Fibroblast of skin of back (primary cell): ENCODE data around the gene CC2D1B.

Experiments used
- DNase-seq: peaks from one replicate; pipeline ENCODE4 v3.0.0-alpha.2; 2013

The CC2D1B gene

GRCh38 chr1:52358851-52359497 is 7.0 kb downstream of the CC2D1B start:
- DNase-seq = no peak

GRCh38 chr1:52357397-52357796 is 8.6 kb downstream of the CC2D1B start:
- no peak for DNase-seq

DNA sequence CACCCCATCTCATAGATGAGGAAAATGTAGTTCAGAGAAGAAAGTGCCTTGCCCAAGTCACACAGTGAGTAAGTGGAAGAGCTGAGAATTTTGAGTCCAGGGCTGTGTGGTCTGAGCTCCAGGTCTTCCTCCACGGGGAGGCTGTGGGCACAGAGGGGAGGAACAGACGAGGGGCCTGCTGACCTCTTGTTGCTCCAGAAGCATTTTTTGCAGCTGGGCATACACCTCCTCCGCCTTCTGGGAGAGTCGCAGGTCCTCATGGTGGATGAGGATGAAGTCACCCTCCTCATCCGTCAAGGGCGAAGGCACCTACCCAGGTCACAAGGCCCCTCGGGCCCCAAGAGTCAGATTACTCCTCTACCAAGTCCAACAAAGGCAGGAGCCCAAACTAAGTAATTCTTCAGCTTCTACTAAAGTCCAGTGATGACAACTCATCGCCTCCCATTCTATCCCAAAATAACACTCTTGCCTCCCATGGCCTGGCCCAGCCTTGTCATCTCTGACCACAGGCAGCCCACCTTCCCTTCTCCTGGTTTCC is 9.1 kb downstream of the CC2D1B start:
- no peak for DNase-seq

- no peak for DNase-seq
Measured at GRCh38 chr1:52355847-52356505, 10.0 kb downstream of the CC2D1B start.

DNA sequence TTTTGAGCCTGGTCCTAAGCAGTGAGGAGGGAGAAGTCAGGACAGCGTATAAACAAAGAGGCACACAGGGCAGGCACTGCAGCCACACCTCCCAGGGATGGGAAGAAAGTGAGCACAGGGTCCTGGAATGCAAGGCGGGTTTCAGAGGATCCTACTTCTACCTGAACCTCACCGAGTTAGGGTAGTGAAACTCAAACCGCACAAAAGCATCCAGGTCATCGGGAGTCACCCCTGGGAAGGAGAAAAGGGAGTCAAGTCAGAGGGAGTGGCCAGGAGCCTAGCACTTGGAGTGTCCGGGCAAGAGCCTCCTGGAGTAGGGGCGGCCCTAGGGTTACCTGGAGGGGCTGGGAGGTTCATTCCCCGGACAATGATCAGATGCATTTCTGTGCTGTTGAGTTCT is 10.6 kb downstream of the CC2D1B start:
- no peak for DNase-seq

- DNase-seq = no peak
Measured at GRCh38 chr1:52352690-52353089, 13.3 kb downstream of the CC2D1B start.

- peak; percentile 33 for DNase-seq
Measured at GRCh38 chr1:52348704-52349300, 17.2 kb downstream of the CC2D1B start.

GRCh38 chr1:52346653-52347052 is 19.4 kb downstream of the CC2D1B start:
- DNase-seq = no peak

GRCh38 chr1:52345252-52345651 is 20.8 kb downstream of the CC2D1B start:
- DNase-seq = no peak

GRCh38 chr1:52343979-52344378 is 22.0 kb downstream of the CC2D1B start:
- DNase-seq = no peak

GRCh38 chr1:52341655-52342260 is 24.2 kb downstream of the CC2D1B start:
- DNase-seq = no peak

GRCh38 chr1:52337439-52337838 is 28.6 kb downstream of the CC2D1B start:
- DNase-seq = no peak

DNA sequence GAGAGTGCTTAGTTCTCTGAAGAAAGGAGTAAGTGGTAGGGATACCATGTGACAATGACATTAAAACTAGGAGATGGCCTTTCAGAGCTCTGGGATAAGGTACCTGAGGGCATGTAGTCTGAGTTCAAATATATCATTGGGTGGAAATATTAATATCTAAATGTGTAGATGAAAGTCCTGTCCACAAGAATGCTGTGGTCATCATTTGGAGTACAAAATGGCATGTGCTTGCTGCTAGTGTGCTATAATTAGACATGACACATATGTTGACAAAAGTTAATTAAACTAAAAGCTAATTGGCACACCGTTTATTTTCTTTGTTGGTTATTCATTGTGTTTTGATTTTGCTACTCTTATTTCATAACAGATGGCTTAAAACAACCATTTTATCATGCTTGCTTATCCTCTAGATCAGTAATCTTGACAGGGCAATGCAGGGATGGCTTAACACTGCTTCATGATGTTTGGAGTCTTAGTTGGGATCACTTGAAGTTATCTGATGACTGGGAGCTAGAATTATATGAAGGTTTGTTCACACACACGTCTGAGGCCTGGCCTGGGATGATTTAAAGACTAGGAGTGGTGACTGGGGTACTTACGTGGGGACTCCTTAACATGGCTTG is 31.0 kb downstream of the CC2D1B start:
- DNase-seq = no peak

GRCh38 chr1:52332411-52332810 is 33.6 kb downstream of the CC2D1B start:
- no peak for DNase-seq

GRCh38 chr1:52328615-52329014 is 37.4 kb downstream of the CC2D1B start:
- DNase-seq = no peak

- no peak for DNase-seq
Measured at GRCh38 chr1:52325786-52326185, 40.2 kb downstream of the CC2D1B start.

GRCh38 chr1:52323731-52324130 is 42.3 kb downstream of the CC2D1B start:
- DNase-seq = no peak

- no peak for DNase-seq
Measured at GRCh38 chr1:52321061-52321460, 44.9 kb downstream of the CC2D1B start.

GRCh38 chr1:52306227-52307006 is 59.6 kb downstream of the CC2D1B start:
- DNase-seq = no peak

DNA sequence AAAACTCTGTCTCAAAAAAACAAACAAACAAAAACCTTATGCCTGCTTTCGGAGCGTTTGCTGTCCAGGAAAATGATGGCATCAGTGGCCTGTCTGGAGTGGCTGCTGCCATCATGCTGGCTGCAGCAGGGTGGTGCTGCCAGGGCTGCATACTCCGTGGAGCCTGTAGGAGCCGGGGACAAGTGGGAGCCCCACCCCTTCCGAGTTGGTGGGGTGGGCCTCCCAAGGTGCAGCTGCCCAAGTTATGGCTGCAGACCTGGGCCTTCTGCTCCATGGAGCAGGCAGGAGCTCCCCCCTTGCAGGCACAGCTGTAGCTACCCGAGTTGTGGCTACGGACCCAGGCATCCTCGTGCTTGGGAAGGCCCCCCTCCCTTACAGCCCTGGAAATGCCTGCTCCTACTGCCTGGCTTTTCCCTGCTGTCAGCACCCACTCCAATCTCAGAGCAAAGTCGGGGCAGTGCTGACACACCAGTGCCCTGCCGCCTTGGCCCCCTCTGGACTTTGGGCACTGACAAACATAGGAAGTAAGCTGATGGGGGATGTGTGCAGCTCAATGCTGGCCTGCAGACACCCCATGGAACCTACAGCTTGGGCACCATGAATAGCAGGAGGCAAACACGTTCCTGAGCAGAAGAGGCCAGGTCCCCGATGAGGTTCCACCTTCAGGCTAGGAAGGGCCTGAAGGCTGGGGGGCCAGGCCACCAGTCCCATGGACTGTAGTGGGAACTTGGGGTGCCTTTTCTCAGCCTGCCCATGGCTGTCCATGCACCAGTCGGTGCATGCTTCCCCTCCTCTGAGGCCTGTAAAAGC is 60.4 kb downstream of the CC2D1B start:
- DNase-seq = no peak
